ENCODE results near the gene PHKB. TPM values are rescaled to one million over a fixed set of nuclear protein-coding genes. Genes with fewer than 3 reads are reported as not detected.

Gene PHKB
- total RNA-seq, 1 donor from 2014 or later: 109 TPM

DNA sequence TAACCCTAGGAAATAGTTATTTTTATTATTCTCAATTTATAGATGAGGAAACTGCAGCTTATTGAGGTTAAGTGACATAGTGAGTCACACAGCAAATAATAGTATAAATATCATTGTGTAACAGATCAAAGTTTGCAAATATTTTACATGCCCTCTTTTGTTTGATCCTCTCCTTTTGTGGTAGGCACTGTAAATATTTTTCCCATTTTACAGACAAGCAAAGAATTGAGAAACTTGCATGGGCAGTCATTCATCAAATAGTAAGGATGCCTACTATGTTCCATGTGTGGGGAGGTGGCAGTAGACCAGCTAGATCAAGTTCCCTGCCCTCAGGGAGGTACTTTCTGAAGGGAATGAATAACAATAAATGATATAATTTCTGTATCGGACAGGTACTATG is 173.0 kb downstream of the PHKB start:
- no peaks in the 10 kb centered on the region for H4K20me1 ChIP-seq (ENCODE audit: low read depth)
- Mint-ChIP-seq H3K9me3 (no peaks in the 10 kb centered on the region), H3K4me1 (no peaks in the 10 kb centered on the region), H3K27ac (no peak overlapping the region), H3K36me3 (peaks cover 12% of the 10 kb centered on the region), H3K4me3 (no peak overlapping the region), H3K27me3 (ENCODE audit: insufficient read depth, low read depth) (no peaks in the 10 kb centered on the region)
- H3K36me3 ChIP-seq: no peaks in the 10 kb centered on the region
- no peaks in the 10 kb centered on the region for H3K79me2 ChIP-seq (ENCODE audit: low read depth)
- H3K9me3 ChIP-seq (ENCODE audit: low read depth): no peaks in the 10 kb centered on the region
- no peak overlapping the region for H3K4me3 ChIP-seq
- no peak for DNase-seq (ENCODE audit: low spot score)
- H3K27me3 ChIP-seq: no peaks in the 10 kb centered on the region
- H3K4me2 ChIP-seq: no peak overlapping the region
- TF ChIP-seq EZH2phosphoT487 (IDR thresholded peaks at IDR 0.05): no peak
- H3K9ac ChIP-seq: no peak overlapping the region
- H2AFZ ChIP-seq (replicated peaks): no peak overlapping the region
- H3F3A ChIP-seq (ENCODE audit: low read depth): no peaks in the 10 kb centered on the region
- no peaks in the 10 kb centered on the region for H3K4me1 ChIP-seq
- H3K27ac ChIP-seq: no peak overlapping the region

- H3K4me1 Mint-ChIP-seq: no peaks in the 10 kb centered on the region
- Histone ChIP-seq H3K4me2 (no peak overlapping the region), H3K27me3 (no peaks in the 10 kb centered on the region), H3K4me3 (no peak overlapping the region), H4K20me1 (ENCODE audit: low read depth) (no peaks in the 10 kb centered on the region), H3F3A (ENCODE audit: low read depth) (no peaks in the 10 kb centered on the region), H2AFZ (replicated peaks) (no peak overlapping the region), H3K27ac (no peak overlapping the region), H3K9me3 (ENCODE audit: low read depth) (no peaks in the 10 kb centered on the region), H3K4me1 (no peaks in the 10 kb centered on the region), H3K36me3 (no peaks in the 10 kb centered on the region), H3K79me2 (ENCODE audit: low read depth) (no peaks in the 10 kb centered on the region), H3K9ac (no peak overlapping the region)
- H3K27ac Mint-ChIP-seq: no peak overlapping the region
- H3K36me3 Mint-ChIP-seq: peaks cover 12% of the 10 kb centered on the region
- TF ChIP-seq CTCF (IDR thresholded peaks at IDR 0.05) (no peak), EZH2phosphoT487 (IDR thresholded peaks at IDR 0.05) (no peak), EZH2 (IDR thresholded peaks at IDR 0.05) (no peak)
- no peak for DNase-seq (ENCODE audit: low spot score)
- H3K27me3 Mint-ChIP-seq (ENCODE audit: insufficient read depth, low read depth): no peaks in the 10 kb centered on the region
- no peaks in the 10 kb centered on the region for H3K9me3 Mint-ChIP-seq
- H3K4me3 Mint-ChIP-seq: no peak overlapping the region
Measured at GRCh38 chr16:47634727-47635126, 173.6 kb downstream of the PHKB start.

- Histone ChIP-seq H3K79me2 (ENCODE audit: low read depth) (no peaks in the 10 kb centered on the region), H3K4me1 (no peaks in the 10 kb centered on the region), H4K20me1 (ENCODE audit: low read depth) (no peaks in the 10 kb centered on the region), H3K9me3 (ENCODE audit: low read depth) (no peaks in the 10 kb centered on the region), H3F3A (ENCODE audit: low read depth) (no peaks in the 10 kb centered on the region), H2AFZ (replicated peaks) (no peak overlapping the region), H3K9ac (no peak overlapping the region), H3K27me3 (no peaks in the 10 kb centered on the region), H3K27ac (no peak overlapping the region), H3K4me3 (no peak overlapping the region), H3K4me2 (no peak overlapping the region), H3K36me3 (no peaks in the 10 kb centered on the region)
- Mint-ChIP-seq H3K27me3 (ENCODE audit: insufficient read depth, low read depth) (no peaks in the 10 kb centered on the region), H3K9me3 (no peaks in the 10 kb centered on the region), H3K4me3 (no peak overlapping the region), H3K4me1 (no peaks in the 10 kb centered on the region), H3K27ac (no peak overlapping the region), H3K36me3 (peaks cover 7% of the 10 kb centered on the region)
- no peak for TF ChIP-seq EZH2phosphoT487 (IDR thresholded peaks at IDR 0.05)
- no peak for TF ChIP-seq CTCF (IDR thresholded peaks at IDR 0.05)
- no peak for TF ChIP-seq EZH2 (IDR thresholded peaks at IDR 0.05)
- no peak for DNase-seq (ENCODE audit: low spot score)
Measured at GRCh38 chr16:47636501-47637099, 175.5 kb downstream of the PHKB start.

- Histone ChIP-seq H3F3A (ENCODE audit: low read depth) (no peaks in the 10 kb centered on the region), H3K27me3 (no peaks in the 10 kb centered on the region), H3K79me2 (ENCODE audit: low read depth) (no peaks in the 10 kb centered on the region), H3K4me3 (no peak overlapping the region), H3K4me1 (no peaks in the 10 kb centered on the region), H2AFZ (replicated peaks) (no peak overlapping the region), H3K36me3 (no peaks in the 10 kb centered on the region), H3K4me2 (no peak overlapping the region), H3K9me3 (ENCODE audit: low read depth) (no peaks in the 10 kb centered on the region), H4K20me1 (ENCODE audit: low read depth) (no peaks in the 10 kb centered on the region), H3K27ac (no peak overlapping the region), H3K9ac (no peak overlapping the region)
- TF ChIP-seq EZH2phosphoT487 (IDR thresholded peaks at IDR 0.05) (no peak), CTCF (IDR thresholded peaks at IDR 0.05) (no peak), EZH2 (IDR thresholded peaks at IDR 0.05) (no peak)
- DNase-seq (ENCODE audit: low spot score): no peak
- peaks cover 6% of the 10 kb centered on the region for H3K36me3 Mint-ChIP-seq
- peaks cover under 1% of the 10 kb centered on the region for H3K4me1 Mint-ChIP-seq
- H3K4me3 Mint-ChIP-seq: no peak overlapping the region
- H3K27me3 Mint-ChIP-seq (ENCODE audit: insufficient read depth, low read depth): no peaks in the 10 kb centered on the region
- no peaks in the 10 kb centered on the region for H3K9me3 Mint-ChIP-seq
- H3K27ac Mint-ChIP-seq: no peak overlapping the region
Measured at GRCh38 chr16:47638175-47638574, 177.0 kb downstream of the PHKB start.

All from neural progenitor cell (in vitro differentiated cells).